NCI-H1048 (cell line): ENCODE data around the gene TPSD1.
"Not testable (repeated sequence)": the region's sequence is repeated elsewhere in the genome, so short reads cannot be mapped to it uniquely, and the experiment has no call there.

Source experiments
- DNase-seq: peaks from one replicate; lab custom pipeline; 2025; lab: John Stamatoyannopoulos, UW

TPSD1 gene

DNA sequence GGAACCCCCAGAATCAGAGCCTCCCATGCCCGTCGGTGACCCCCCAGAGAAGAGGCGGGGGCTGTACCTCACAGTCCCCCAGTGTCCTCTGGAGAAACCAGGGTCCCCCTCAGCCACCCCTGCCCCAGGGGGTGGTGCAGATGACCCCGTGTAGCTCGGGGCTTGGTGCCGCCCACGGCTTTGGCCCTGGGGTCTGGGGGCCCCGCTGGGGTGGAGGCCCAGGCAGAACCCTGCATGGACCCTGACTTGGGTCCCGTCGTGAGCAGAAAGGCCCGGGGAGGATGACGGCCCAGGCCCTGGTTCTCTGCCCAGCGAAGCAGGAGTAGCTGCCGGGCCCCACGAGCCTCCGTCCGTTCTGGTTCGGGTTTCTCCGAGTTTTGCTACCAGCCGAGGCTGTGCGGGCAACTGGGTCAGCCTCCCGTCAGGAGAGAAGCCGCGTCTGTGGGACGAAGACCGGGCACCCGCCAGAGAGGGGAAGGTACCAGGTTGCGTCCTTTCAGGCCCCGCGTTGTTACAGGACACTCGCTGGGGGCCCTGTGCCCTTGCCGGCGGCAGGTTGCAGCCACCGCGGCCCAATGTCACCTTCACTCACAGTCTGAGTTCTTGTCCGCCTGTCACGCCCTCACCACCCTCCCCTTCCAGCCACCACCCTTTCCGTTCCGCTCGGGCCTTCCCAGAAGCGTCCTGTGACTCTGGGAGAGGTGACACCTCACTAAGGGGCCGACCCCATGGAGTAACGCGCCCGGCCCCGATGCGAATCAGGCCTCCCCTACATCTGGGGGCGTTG lies 34.8 kb upstream of the TPSD1 start:
- DNase-seq: no peak

GRCh38 chr16:1221628-1222552 lies 34.0 kb upstream of the TPSD1 start:
- DNase-seq: no peak

- DNase-seq: no peak
These were observed 33.1 kb upstream of the TPSD1 start for GRCh38 chr16:1222553-1223354.

GRCh38 chr16:1223355-1224214 lies 32.3 kb upstream of the TPSD1 start:
- DNase-seq: no peak

DNA sequence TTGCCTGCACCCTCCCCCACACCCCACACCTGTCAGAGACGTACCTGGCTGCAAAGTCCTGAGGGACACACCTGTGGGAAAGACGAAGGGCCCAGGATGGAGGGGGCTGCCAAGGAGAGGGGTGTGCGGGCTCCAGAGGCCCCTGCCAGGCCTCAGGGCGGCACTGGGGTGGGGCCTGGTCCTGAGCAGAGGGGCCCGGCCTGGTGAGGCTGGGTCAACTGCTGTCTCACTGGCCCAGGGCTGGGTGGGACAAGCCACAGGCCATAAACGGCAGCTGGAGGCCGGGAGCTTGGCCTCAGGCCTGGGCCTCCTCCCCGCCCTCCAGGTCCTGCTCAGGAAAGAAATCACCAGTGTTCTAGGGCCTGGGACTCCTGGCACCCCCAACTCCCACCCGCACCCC lies 31.3 kb upstream of the TPSD1 start:
- no peak for DNase-seq

DNA sequence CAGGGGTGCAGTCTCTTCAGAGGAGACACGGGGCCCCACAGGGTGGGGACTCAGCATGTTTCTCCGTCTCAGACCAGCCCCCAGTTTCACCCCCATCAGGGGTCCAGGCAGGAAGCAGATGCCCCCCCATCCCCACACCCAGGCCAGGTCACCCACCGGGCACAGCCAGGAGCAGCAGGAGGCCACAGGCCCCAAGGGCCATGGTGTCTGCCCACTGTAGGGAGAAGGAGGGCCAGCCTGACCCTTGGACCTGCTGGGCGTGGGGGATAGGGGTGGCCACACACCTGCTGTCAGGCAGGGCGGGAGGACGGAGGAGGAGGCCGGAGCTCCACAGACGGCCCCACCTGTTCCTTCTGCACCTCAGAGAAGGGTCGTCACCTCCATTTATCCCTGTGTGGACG lies 30.8 kb upstream of the TPSD1 start, which contains the start of gene TPSG1:
TSS of gene TPSG1 (minus strand) at position 218 of the 401 bp plus-strand sequence. CDS start at position 202, 16 bp downstream.
- no peak for DNase-seq

DNA sequence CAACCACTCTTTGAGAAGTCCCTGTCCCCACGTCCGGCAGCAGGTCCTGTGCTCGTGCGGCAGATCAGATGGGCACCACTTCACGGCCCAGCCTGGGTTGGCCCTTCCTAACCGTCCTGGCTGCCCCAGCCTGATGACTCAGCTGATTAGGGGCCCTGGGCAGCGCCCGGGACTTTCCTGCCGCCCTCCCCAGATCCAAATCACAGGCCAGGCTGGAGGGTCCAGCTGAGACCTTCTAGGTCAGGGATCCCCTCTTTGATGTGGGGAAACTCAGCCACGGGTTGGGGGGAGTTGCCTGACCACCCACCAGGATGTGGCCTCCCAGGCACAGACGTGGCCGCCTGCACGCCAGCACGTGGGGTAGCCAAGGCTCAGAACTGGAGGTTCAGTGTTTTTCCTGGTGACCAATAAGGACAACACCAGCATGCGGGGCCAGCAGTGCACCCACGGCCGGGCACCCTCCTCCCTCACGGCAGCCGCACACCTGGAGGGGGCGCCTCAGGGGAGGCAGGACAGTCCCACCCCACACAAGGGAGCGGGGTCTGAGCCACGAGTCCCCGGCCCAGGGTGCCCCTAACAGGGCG lies 30.0 kb upstream of the TPSD1 start:
- DNase-seq: not testable (repeated sequence)

DNA sequence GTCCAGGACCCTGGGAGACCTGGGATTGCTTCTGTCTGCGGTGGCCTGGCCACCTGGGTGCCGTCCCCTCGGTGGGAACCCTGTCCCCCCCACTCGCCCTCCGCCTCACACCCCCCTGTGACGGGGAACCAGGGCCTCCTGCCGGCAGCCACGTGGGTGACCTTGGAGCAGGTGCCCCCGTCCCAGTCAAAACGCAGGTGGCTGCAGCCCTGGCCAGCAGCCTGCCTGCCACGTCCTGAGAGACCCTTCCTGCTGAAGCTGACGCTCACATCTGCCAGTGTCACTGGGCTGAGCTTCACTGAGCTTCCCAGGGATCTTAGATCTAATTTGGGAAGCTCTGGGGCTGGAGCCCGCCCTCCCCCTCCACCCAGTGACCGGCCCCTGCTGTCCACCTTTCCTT lies 29.2 kb upstream of the TPSD1 start:
- DNase-seq: not testable (repeated sequence)

DNA sequence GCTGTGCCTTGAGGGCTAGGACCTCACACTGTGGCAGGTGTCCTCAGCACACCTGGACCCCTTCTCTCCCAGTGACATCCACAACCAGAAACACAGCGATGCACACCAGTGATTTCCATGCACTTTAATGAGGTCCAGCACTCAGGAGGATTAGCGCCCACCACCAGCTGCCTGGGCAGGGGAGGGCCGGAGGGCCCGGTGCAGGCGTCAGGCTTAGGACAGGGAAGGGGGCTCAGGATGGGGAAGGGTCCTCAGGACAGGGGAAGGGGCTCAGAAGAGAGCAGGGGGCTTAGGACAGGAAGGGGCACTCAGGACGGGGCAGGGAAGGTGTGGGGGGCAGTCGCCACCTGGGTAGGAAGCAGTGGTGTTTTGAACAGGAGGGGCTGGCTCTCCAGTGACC lies 27.6 kb upstream of the TPSD1 start:
- DNase-seq: not testable (repeated sequence)

DNA sequence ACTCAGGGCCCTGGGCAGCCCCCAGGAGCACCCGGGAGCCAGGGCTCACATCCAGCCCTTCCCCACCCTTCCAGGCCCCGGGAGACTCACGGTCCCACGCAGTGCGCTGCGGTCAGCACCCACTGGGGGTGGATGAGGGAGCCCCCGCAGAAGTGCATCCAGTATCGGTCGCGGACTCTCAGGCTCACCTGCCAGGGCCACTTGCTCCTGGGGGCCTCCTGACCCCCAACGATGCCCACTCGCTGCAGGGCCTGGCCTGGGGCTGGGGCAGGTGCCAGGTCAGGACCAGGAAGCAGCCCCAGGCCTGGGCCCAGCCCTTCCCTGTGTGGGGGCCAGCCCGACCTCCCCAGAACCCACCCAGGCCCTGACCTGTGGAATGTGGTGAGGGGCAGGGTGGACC lies 26.4 kb upstream of the TPSD1 start:
- DNase-seq: not testable (repeated sequence)

GRCh38 chr16:1230084-1230470 lies 25.8 kb upstream of the TPSD1 start, which contains the start of gene TPSB2:
Gene TPSB2, minus strand, starts transcription at chr16:1230184. Its CDS starts 233 bp downstream, at chr16:1229951.
- not testable (repeated sequence) for DNase-seq

- DNase-seq: not testable (repeated sequence)
These were observed 25.2 kb upstream of the TPSD1 start for GRCh38 chr16:1230471-1231212.

- DNase-seq: not testable (repeated sequence)
These were observed 24.6 kb upstream of the TPSD1 start for GRCh38 chr16:1231301-1231700.

DNA sequence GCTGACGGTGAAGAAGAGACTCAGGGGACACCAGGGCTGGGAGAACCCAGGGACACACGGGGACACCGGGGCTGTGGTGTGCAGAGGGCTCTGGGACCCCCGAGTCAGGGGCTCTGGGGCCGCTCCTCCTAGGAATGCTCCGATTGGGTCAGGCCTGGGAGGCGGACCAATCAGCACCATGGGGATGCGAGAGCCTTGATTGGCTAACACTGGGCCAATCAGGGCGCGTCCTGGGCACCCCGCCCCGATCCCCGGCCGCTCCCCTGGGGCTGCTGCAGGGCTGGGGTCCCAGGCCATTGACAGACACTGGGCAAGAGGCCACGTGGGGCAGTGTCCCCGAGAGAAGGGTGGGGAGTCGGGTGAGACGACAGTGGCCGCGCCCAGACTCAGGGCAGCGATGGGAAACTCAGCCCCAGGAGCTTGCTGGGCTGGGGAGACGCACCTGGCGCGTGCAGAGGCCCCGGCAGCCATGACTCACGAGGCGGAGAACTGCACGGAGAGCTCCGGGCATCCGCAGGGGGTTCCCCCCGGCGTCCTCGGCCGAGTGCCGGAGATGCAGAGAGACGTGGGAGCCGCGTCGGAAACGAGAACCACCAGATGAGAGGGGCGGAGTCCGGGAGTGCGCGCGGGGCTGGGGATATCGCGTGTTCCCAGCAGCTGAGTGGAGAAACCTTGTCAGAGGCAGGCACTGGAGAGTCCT lies 23.7 kb upstream of the TPSD1 start:
- DNase-seq: not testable (repeated sequence)

- DNase-seq: not testable (repeated sequence)
These were observed 19.2 kb upstream of the TPSD1 start for GRCh38 chr16:1236659-1237058.

DNA sequence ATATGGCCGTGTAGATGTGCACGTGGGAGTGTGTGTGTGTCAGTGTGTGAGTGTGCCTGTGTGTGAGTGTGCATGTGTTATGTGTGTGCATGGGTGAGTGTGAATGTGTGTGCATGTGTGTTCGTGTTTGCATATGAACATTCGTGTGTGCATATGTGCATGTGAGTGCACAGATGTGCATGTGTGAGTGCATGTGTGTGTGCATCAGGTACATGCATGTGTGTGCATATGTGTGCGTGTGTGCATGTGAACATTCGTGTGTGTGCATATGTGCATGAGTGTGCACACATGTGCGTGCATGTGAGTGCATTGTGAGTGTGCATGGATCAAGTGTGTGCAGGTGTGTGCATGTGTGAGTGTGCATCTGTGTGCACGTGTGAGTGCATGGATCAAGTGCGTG lies 17.9 kb upstream of the TPSD1 start:
- DNase-seq: no peak

GRCh38 chr16:1238909-1239308 lies 17.0 kb upstream of the TPSD1 start:
- DNase-seq: not testable (repeated sequence)

DNA sequence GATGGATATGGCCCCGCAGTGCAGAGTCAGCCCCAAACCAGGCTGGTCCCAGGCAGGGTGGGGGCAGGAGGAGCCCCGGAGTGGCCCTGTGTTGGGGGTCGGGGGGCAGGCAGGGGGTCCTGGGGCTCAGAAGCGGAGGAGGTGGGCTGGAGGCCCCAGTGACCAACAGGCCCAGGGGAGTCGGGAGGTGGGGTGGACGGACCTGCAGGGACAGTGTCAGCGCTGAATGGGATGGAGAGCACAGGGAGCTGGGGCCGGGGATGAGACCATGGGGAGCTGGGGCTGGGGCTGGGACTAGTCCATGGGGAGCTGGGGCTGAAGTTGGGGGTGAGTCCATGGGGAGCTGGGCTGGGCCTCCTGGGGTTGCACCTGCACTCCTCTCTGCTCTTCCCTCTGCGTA lies 16.3 kb upstream of the TPSD1 start:
- DNase-seq: not testable (repeated sequence)

- not testable (repeated sequence) for DNase-seq
These were observed 15.4 kb upstream of the TPSD1 start, which contains the start of gene TPSAB1 for GRCh38 chr16:1240436-1240835. Gene TPSAB1, plus strand, starts transcription at chr16:1240705. Its CDS starts 234 bp downstream, at chr16:1240939.
